HepG2 (cell line): ENCODE data around the gene HCFC1R1. TPM values are rescaled to one million over a fixed set of nuclear protein-coding genes. Genes with fewer than 3 reads are reported as not detected.

Experiments used
- ATAC-seq: fragments of 200-7000 bp; cut with Tn5 transposase; 3 replicates; pipeline ENCODE4 v1.9.1; 2020; ENCODE audit warnings: mild to moderate bottlenecking, moderate library complexity
- BruUV-seq: library from RNA; stranded (reverse); fragments of 400-500 nt; replicated peaks from 2 replicates; lab custom pipeline; 2021; lab: Mats Ljungman, UMichigan
- CTCF ChIA-PET: fragments of 300-600 bp; formaldehyde crosslinking; extraction: SDS; loops from one replicate; lab custom pipeline; 2021; ENCODE audit warnings: low total read pairs, inconsistent platforms, low intra/inter-chr PET ratio; lab: Yijun Ruan, JAX
- POLR2A ChIA-PET: fragments of 350-600 bp; sonication (Branson Sonifier 250); formaldehyde crosslinking; loops from one replicate; lab custom pipeline; 2020; ENCODE audit warnings: antibody characterized with exemption, inconsistent platforms; lab: Yijun Ruan, JAX
- DNase-seq: peaks from one replicate; pipeline ENCODE4 v3.0.0-alpha.2; 2015; ENCODE audit warnings: low spot score
- FAIRE-seq: peaks from 3 replicates; lab custom pipeline; 2011; peaks lifted over from hg19 to GRCh38; lab: Jason Lieb, UNC
- H2AFZ ChIP-seq: one replicate; pipeline ENCODE4 v1.6.1; 2011; ENCODE audit warnings: low read length, inconsistent platforms
- H3K27ac ChIP-seq: fragments of 300-600 bp; 3 replicates; pipeline ENCODE4 v1.8.0; 2011; ENCODE audit warnings: mixed run types, mild to moderate bottlenecking, mixed read lengths, low read length, inconsistent platforms; ENCODE audit not compliant: insufficient read depth; ENCODE audit errors: extremely low read length
- H3K27me3 ChIP-seq, 2 experiments: fragments of 200-600 bp in 1 of 2; 2 replicates in 1 of 2; 3 replicates in 1 of 2; pipeline versions ENCODE4 v1.6.0 to v1.8.0; 2011; ENCODE audit warnings: low read length in 2 of 2, mild to moderate bottlenecking in 2 of 2, moderate library complexity in 2 of 2, inconsistent platforms in 1 of 2; ENCODE audit not compliant: insufficient read depth in 2 of 2, control insufficient read depth in 1 of 2
- H3K36me3 ChIP-seq, 2 experiments: fragments of 200-600 bp in 1 of 2; replicated peaks in 1 of 2; 2 replicates in 1 of 2; 3 replicates in 1 of 2; pipeline versions ENCODE4 v1.5.1 to v1.8.0; 2011; ENCODE audit warnings: low read length in 2 of 2, inconsistent platforms in 1 of 2; ENCODE audit not compliant: insufficient read depth in 2 of 2, control insufficient read depth in 1 of 2
- H3K4me1 ChIP-seq: 2 replicates; pipeline ENCODE4 v1.5.1; 2012; ENCODE audit warnings: low read length, inconsistent platforms; ENCODE audit not compliant: insufficient read depth
- H3K4me2 ChIP-seq: 2 replicates; pipeline ENCODE4 v1.6.0; 2011; ENCODE audit warnings: low read depth, low read length, inconsistent platforms
- H3K4me3 ChIP-seq, 3 experiments: fragments of 200-600 bp in 1 of 3; sonication (generic), shearing (Covaris generic) in 1 of 3; replicated peaks in 1 of 3; 2 replicates each; pipeline ENCODE4 v1.5.1; 2011 to 2016; ENCODE audit warnings: low read length in 3 of 3, inconsistent platforms in 2 of 3, low read depth in 2 of 3, mild to moderate bottlenecking in 2 of 3, control low read depth in 1 of 3, mixed read lengths in 1 of 3; ENCODE audit not compliant: insufficient read depth in 1 of 3
- H3K79me2 ChIP-seq: one replicate; pipeline ENCODE4 v1.6.1; 2011; ENCODE audit warnings: low read length, inconsistent platforms; ENCODE audit not compliant: insufficient read depth
- H3K9ac ChIP-seq: 2 replicates; pipeline ENCODE4 v1.6.0; 2011; ENCODE audit warnings: mild to moderate bottlenecking, low read depth, low read length, inconsistent platforms; ENCODE audit not compliant: insufficient read depth
- H3K9me3 ChIP-seq: 2 replicates; pipeline ENCODE4 v1.5.1; 2012; ENCODE audit warnings: mild to moderate bottlenecking, low read length
- H4K20me1 ChIP-seq: 2 replicates; pipeline ENCODE4 v1.6.0; 2011; ENCODE audit warnings: inconsistent platforms, mild to moderate bottlenecking, low read length, moderate library complexity; ENCODE audit not compliant: insufficient read depth
- EZH2 ChIP-seq: conservative IDR thresholded peaks from 2 replicates; pipeline ENCODE4 v1.6.1; 2012; ENCODE audit warnings: mild to moderate bottlenecking, low read depth, low read length, moderate library complexity
- ISX ChIP-seq: sonication (generic); formaldehyde crosslinking; conservative IDR thresholded peaks from 2 replicates; pipeline ENCODE4 v1.5.0; 2020; ENCODE audit warnings: missing genetic modification reagents
- KDM5B ChIP-seq: sonication (generic); formaldehyde crosslinking; IDR thresholded peaks from 2 replicates; pipeline ENCODE4 v1.4.0; 2020; ENCODE audit warnings: missing genetic modification reagents, mild to moderate bottlenecking, borderline replicate concordance
- MAZ ChIP-seq, 2 experiments: sonication (generic) in 1 of 2; formaldehyde crosslinking in 1 of 2; IDR thresholded peaks; 2 replicates each; pipeline versions ENCODE4 v1.5.0 to v1.6.1; 2012 to 2020; ENCODE audit warnings: low read depth in 2 of 2, mild to moderate bottlenecking in 2 of 2, borderline replicate concordance in 1 of 2, improper control_type of control experiment in 1 of 2, low read length in 1 of 2, missing genetic modification reagents in 1 of 2, moderate library complexity in 1 of 2
- SALL1 ChIP-seq: sonication (generic); formaldehyde crosslinking; IDR thresholded peaks from 2 replicates; pipeline ENCODE4 v1.8.0; 2022; ENCODE audit warnings: mild to moderate bottlenecking, missing genetic modification reagents
- TOE1 ChIP-seq: sonication (generic); formaldehyde crosslinking; IDR thresholded peaks from 2 replicates; pipeline ENCODE4 v1.4.0; 2020; ENCODE audit warnings: mild to moderate bottlenecking, missing genetic modification reagents
- ZBTB1 ChIP-seq: sonication (generic); formaldehyde crosslinking; IDR thresholded peaks from 2 replicates; pipeline ENCODE4 v1.4.0; 2020; ENCODE audit warnings: missing genetic modification reagents, borderline replicate concordance
- ZNF703 ChIP-seq: sonication (generic); formaldehyde crosslinking; IDR thresholded peaks from 2 replicates; pipeline ENCODE4 v1.5.1; 2020; ENCODE audit warnings: missing genetic modification reagents, mild to moderate bottlenecking, moderate library complexity, borderline replicate concordance
- ZNF777 ChIP-seq: sonication (generic); formaldehyde crosslinking; IDR thresholded peaks from 2 replicates; pipeline ENCODE4 v1.4.0; 2020; ENCODE audit warnings: missing genetic modification reagents
- WGBS: methylation state at CpG from one replicate; pipeline ENCODE4 v1.1.6; 2017; ENCODE audit warnings: low lambda C conversion rate; 5-methylcytosine and 5-hydroxymethylcytosine counted together
- in situ Hi-C: cut with HindIII; loops from 2 replicates; pipeline ENCODE4 v1.10.0; 2017; ENCODE audit warnings: low pct_unique_long_range_greater_than_20kb; ENCODE audit not compliant: extremely low pct_ligation_motif_present
- intact Hi-C: fragments of 100-400 bp; cut with micrococcal nuclease; formaldehyde crosslinking; loops from one replicate; pipeline ENCODE4 v1.10.0; 2022; ENCODE audit not compliant: unreplicated experiment
- polyA plus RNA-seq, 8 experiments: library from polyadenylated mRNA; depleted of rRNA in 3 of 8; stranded (reverse) in 7 of 8; unstranded in 1 of 8; fragments of >200 nt; fragmentation: Illumina TruSeq in 4 of 8; extraction: Trizol in 4 of 8; gene quantifications; 2 replicates each; pipeline versions ENCODE4 v1.2.1 to v1.2.3, GENCODE V29; 2011 to 2016; ENCODE audit warnings: low read depth in 4 of 8, missing spikeins in 1 of 8, mixed read lengths in 1 of 8; ENCODE audit not compliant: insufficient read depth in 1 of 8
- total RNA-seq, 5 experiments: library from RNA; depleted of rRNA; stranded (reverse); fragments of >200 nt; fragmentation: Illumina TruSeq; extraction: Trizol; gene quantifications; 2 replicates each; pipeline ENCODE4 v1.2.3, GENCODE V29; 2016; ENCODE audit warnings: low read depth in 1 of 5
- TF ChIP-seq, protein P1 (sequence below): sonication (generic); formaldehyde crosslinking; IDR thresholded peaks from 2 replicates; pipeline ENCODE4 v1.4.0; 2020; ENCODE audit warnings: missing genetic modification reagents
- TF ChIP-seq, protein P2 (sequence below): sonication (generic); formaldehyde crosslinking; IDR thresholded peaks from 2 replicates; pipeline ENCODE4 v1.4.0; 2020; ENCODE audit warnings: missing genetic modification reagents
- TF ChIP-seq, protein P3 (sequence below): sonication (generic); formaldehyde crosslinking; IDR thresholded peaks from 2 replicates; pipeline ENCODE4 v1.4.0; 2020; ENCODE audit warnings: missing genetic modification reagents
- TF ChIP-seq, protein P4 (sequence below): sonication (generic); formaldehyde crosslinking; IDR thresholded peaks from 2 replicates; pipeline ENCODE4 v1.5.0; 2020; ENCODE audit warnings: mild to moderate bottlenecking, missing genetic modification reagents, moderate library complexity
- TF ChIP-seq, protein P5 (sequence below): IDR thresholded peaks from 2 replicates; pipeline ENCODE4 v1.6.1; 2016; ENCODE audit warnings: mild to moderate bottlenecking, missing biosample characterization, missing genetic modification reagents

HCFC1R1 gene
- total and polyA plus RNA-seq, 2 of the 13 experiments (the other 11 are each of a cell fraction or from before 2014, with no cell fraction given) = 13.8 to 16.1 TPM

DNA sequence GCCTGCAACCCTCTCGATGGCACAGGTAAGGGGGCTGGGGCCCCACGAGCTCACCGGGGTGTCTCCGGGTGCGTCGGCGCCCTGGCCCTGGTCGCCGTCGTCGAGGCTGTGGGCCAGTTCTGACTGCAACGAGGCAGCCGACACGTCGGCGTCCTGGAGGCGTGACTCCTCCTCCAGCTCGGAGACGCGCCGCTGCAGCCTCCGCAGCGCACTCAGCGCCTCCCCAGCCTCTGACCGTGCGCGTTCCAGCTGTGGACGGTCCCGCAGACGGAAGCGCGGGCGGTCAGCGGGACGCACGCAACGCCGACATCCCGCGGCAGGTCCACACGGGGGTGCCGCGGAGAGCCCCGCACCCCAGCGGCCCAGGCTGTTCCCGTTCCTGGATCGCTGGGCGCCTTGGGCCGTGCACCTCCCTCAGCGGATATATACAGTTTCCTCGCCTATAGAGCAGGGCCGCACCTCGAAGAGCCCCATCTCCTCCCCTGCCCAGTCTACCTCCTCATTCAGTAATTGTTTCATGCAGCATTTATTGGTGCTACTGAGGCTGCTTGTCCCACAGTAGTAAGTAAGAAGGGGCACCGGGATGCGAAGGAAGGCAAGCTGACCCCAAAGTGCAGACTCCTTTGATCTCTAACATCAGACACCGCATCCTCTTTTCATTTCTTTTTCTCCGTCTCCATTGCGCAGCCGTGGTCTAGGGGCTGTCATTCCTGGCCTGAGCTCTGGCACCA lies 5.9 kb upstream of the HCFC1R1 start:
- POLR2A ChIA-PET = interaction anchor here (0.8 to 18.8 kb wide), 5 partner anchors 13 to 58 kb away, joined by 3 to 750 read pairs (median 6); partner anchors contain the start of gene CLDN9
- BruUV-seq = no TSS peak
- no peak overlapping the region for H2AFZ ChIP-seq
- no peaks in the 10 kb centered on the region for H3K79me2 ChIP-seq
- intact Hi-C loops (no loop called here), in situ Hi-C loops (no loop called here)
- peak overlapping the region; percentile 15 to 61 (median 24); a peak in 5 of 6 replicates for H3K4me3 ChIP-seq
- WGBS = 21% methylated on average over 15 of the region's 59 CpGs
- no peaks in the 10 kb centered on the region for H3K9me3 ChIP-seq
- H4K20me1 ChIP-seq = peaks cover 5% of the 10 kb centered on the region; the same call in 1 of the 2 replicates
- no peak overlapping the region for H3K27ac ChIP-seq
- peaks cover 32% of the 10 kb centered on the region for H3K4me1 ChIP-seq
- no peak for DNase-seq
- CTCF ChIA-PET = interaction anchor here (1.4 kb wide), 1 partner anchor 28 kb away, joined by 5 read pairs; no protein-coding TSS in a partner anchor
- H3K36me3 ChIP-seq = peaks cover 16 to 17% of the 10 kb centered on the region in 2 experiments; a peak in 4 of 5 replicates
- peak overlapping the region; percentile 75 for H3K4me2 ChIP-seq
- ATAC-seq = peak; percentile 12
- H3K27me3 ChIP-seq = peaks cover 9 to 57% of the 10 kb centered on the region in 2 experiments
- no peak for FAIRE-seq
- 0 out of 2 replicates have a peak overlapping the region, but pooled peaks have one; percentile 26 for H3K9ac ChIP-seq
- peak; percentile 86 for TF ChIP-seq ZNF777 (CRISPR knock-in tag)
- 0 out of 2 replicates have a peak, but pooled peaks have one; percentile 28 for TF ChIP-seq SALL1 (CRISPR knock-in tag)
- TF ChIP-seq, protein P1, sequence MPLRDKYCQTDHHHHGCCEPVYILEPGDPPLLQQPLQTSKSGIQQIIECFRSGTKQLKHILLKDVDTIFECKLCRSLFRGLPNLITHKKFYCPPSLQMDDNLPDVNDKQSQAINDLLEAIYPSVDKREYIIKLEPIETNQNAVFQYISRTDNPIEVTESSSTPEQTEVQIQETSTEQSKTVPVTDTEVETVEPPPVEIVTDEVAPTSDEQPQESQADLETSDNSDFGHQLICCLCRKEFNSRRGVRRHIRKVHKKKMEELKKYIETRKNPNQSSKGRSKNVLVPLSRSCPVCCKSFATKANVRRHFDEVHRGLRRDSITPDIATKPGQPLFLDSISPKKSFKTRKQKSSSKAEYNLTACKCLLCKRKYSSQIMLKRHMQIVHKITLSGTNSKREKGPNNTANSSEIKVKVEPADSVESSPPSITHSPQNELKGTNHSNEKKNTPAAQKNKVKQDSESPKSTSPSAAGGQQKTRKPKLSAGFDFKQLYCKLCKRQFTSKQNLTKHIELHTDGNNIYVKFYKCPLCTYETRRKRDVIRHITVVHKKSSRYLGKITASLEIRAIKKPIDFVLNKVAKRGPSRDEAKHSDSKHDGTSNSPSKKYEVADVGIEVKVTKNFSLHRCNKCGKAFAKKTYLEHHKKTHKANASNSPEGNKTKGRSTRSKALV = peak; percentile 86
- peak; percentile 95 for TF ChIP-seq EZH2
- no peak for TF ChIP-seq TOE1 (CRISPR knock-in tag)
- TF ChIP-seq ISX (CRISPR knock-in tag) = no peak
- TF ChIP-seq, protein P2, sequence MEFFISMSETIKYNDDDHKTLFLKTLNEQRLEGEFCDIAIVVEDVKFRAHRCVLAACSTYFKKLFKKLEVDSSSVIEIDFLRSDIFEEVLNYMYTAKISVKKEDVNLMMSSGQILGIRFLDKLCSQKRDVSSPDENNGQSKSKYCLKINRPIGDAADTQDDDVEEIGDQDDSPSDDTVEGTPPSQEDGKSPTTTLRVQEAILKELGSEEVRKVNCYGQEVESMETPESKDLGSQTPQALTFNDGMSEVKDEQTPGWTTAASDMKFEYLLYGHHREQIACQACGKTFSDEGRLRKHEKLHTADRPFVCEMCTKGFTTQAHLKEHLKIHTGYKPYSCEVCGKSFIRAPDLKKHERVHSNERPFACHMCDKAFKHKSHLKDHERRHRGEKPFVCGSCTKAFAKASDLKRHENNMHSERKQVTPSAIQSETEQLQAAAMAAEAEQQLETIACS (CRISPR knock-in tag) = peak; percentile 56; the same call in 1 of the 2 replicates
- TF ChIP-seq, protein P3, sequence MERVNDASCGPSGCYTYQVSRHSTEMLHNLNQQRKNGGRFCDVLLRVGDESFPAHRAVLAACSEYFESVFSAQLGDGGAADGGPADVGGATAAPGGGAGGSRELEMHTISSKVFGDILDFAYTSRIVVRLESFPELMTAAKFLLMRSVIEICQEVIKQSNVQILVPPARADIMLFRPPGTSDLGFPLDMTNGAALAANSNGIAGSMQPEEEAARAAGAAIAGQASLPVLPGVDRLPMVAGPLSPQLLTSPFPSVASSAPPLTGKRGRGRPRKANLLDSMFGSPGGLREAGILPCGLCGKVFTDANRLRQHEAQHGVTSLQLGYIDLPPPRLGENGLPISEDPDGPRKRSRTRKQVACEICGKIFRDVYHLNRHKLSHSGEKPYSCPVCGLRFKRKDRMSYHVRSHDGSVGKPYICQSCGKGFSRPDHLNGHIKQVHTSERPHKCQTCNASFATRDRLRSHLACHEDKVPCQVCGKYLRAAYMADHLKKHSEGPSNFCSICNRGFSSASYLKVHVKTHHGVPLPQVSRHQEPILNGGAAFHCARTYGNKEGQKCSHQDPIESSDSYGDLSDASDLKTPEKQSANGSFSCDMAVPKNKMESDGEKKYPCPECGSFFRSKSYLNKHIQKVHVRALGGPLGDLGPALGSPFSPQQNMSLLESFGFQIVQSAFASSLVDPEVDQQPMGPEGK = no peak
- TF ChIP-seq, protein P4, sequence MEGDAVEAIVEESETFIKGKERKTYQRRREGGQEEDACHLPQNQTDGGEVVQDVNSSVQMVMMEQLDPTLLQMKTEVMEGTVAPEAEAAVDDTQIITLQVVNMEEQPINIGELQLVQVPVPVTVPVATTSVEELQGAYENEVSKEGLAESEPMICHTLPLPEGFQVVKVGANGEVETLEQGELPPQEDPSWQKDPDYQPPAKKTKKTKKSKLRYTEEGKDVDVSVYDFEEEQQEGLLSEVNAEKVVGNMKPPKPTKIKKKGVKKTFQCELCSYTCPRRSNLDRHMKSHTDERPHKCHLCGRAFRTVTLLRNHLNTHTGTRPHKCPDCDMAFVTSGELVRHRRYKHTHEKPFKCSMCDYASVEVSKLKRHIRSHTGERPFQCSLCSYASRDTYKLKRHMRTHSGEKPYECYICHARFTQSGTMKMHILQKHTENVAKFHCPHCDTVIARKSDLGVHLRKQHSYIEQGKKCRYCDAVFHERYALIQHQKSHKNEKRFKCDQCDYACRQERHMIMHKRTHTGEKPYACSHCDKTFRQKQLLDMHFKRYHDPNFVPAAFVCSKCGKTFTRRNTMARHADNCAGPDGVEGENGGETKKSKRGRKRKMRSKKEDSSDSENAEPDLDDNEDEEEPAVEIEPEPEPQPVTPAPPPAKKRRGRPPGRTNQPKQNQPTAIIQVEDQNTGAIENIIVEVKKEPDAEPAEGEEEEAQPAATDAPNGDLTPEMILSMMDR = peak; percentile 20; the same call in 1 of the 2 replicates
- no peak for TF ChIP-seq ZNF703 (CRISPR knock-in tag)
- no peak for TF ChIP-seq KDM5B (CRISPR knock-in tag)
- TF ChIP-seq, protein P5, sequence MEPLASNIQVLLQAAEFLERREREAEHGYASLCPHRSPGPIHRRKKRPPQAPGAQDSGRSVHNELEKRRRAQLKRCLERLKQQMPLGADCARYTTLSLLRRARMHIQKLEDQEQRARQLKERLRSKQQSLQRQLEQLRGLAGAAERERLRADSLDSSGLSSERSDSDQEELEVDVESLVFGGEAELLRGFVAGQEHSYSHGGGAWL (CRISPR knock-in tag) = 0 out of 2 replicates have a peak, but pooled peaks have one; percentile 15
- TF ChIP-seq ZBTB1 (CRISPR knock-in tag) = 0 out of 2 replicates have a peak, but pooled peaks have one; percentile 52
- TF ChIP-seq MAZ (IDR thresholded peaks at IDR 0.05; ENCODE audit: borderline replicate concordance, low read depth, low read length) = no peak
- 0 out of 2 replicates have a peak, but pooled peaks have one; percentile 23 for TF ChIP-seq MAZ (CRISPR knock-in tag; IDR thresholded peaks at IDR 0.05; ENCODE audit: low read depth)
